ENCODE measurements around the gene SLX1A. TPM values are rescaled to one million over a fixed set of nuclear protein-coding genes. Genes with fewer than 3 reads are reported as not detected.
"Not testable (repeated sequence)": the region's sequence is repeated elsewhere in the genome, so short reads cannot be mapped to it uniquely, and the experiment has no call there.

The SLX1A gene
- total RNA-seq, 8 experiments from 2014 or later: 6.0 to 28.0 (median 14.3) TPM

- ATAC-seq (replicated peaks in 6 of 8): peak in 3 of 8 experiments; percentile 16 to 78 (median 58)
- in situ Hi-C loops (cut with MboI; ENCODE audit: low pct_unique_long_range_greater_than_20kb in 2 of 9, low sequenced_read_pairs in 9 of 9, unreplicated experiment in 9 of 9); H3K4me3 ChIP-seq; H3K4me1 ChIP-seq (replicated peaks in 1 of 2); H3K27ac ChIP-seq: not testable (repeated sequence)
- no CpG with 5 or more reads among the region's 6 CpGs for WGBS, 10 experiments
Observed at GRCh38 chr16:30209032-30209431, 15.4 kb downstream of the SLX1A start.

DNA sequence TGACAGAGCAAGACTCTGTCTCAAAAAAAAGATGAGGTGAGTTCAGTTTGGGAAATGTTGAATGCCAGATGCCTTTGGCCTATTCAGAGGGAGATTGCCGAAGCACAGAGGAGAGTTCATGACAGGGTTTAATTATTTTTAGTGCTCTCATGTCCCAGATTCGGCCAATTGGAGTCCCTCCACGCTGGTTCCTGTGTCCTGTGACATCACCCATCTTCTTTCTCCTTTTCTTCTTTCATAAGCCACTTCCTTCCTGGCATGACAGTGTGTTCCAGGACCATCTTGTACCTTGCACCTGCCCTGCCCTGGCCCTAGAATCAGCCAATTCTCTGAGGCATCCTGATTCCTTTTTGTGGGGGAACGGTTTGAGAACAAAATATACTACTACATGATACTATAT is 17.7 kb downstream of the SLX1A start:
- in situ Hi-C loops (cut with MboI; ENCODE audit: low pct_unique_long_range_greater_than_20kb in 2 of 9, low sequenced_read_pairs in 9 of 9, unreplicated experiment in 9 of 9); H3K27ac ChIP-seq: not testable (repeated sequence)

DNA sequence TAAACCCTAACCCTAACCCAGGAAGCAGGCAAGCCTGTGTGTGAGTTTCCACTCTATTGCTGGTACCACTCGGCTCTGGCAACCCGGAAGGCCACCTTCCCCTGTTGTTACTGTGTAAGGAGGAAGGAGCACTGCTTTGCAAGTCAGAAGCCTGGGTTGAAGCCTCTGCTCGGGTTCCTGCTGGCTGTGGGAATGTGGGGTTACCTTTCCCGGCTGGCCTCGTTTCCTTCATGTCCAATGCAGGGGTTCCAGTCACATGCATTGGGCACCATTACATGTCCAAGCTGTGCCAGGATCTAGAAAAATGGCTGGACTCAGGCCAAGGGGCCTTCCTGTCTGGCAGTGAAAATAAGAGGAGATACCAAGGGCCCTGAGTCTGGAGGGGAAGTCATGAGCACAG is 23.4 kb downstream of the SLX1A start:
- H3K4me3 ChIP-seq; H3K27ac ChIP-seq; H3K4me1 ChIP-seq (replicated peaks in 1 of 2); in situ Hi-C loops (cut with MboI; ENCODE audit: low pct_unique_long_range_greater_than_20kb in 2 of 9, low sequenced_read_pairs in 9 of 9, unreplicated experiment in 9 of 9); ATAC-seq (replicated peaks in 6 of 8): not testable (repeated sequence)
- no CpG with 5 or more reads among the region's 5 CpGs for WGBS, 10 experiments

More for the DNA sequence above, 17.7 kb downstream of the SLX1A start:
- not testable (repeated sequence) for H3K4me3 ChIP-seq; ATAC-seq (replicated peaks in 6 of 8); H3K4me1 ChIP-seq (replicated peaks in 1 of 2)
- WGBS, 10 experiments: no CpG with 5 or more reads among the region's 4 CpGs

Other genes with a start within 250 kb of the SLX1A start
- 10 to 100 TPM; 34.4 to 77.6 (median 56.2) TPM for gene TMEM219, start 231.8 kb upstream of the SLX1A start, total RNA-seq
- gene TAOK2, start 220.0 kb upstream of the SLX1A start, total RNA-seq: 10 to 100 TPM; 27.0 to 54.4 (median 38.6) TPM
- 10 to 100 TPM in 7 of 8 experiments, 1 to 10 TPM in 1; 7.9 to 30.4 (median 16.9) TPM for gene HIRIP3, start 198.3 kb upstream of the SLX1A start, total RNA-seq
- 10 to 100 TPM; 31.9 to 61.2 (median 54.2) TPM for gene INO80E, start 197.6 kb upstream of the SLX1A start, total RNA-seq
- 1 to 10 TPM in 7 of 8 experiments, under 1 TPM in 1; 0.31 to 8.1 (median 4.0) TPM for gene DOC2A, start 182.8 kb upstream of the SLX1A start, total RNA-seq
- gene C16orf92, start 170.7 kb upstream of the SLX1A start, total RNA-seq: under 1 TPM in 5 of 8 experiments, not detected in 3; 0.43 to 0.90 (median 0.52) TPM
- gene TLCD3B, start 162.6 kb upstream of the SLX1A start, total RNA-seq: 10 to 100 TPM in 4 of 8 experiments, 1 to 10 TPM in 2, under 1 TPM in 2; 0.56 to 27.1 (median 10.3) TPM
- 1,000 to 10,000 TPM in 6 of 8 experiments, 100 to 1,000 TPM in 2; 475 to 1,633 (median 1,146) TPM for gene ALDOA, start 128.1 kb upstream of the SLX1A start, total RNA-seq
- gene PPP4C, start 117.9 kb upstream of the SLX1A start, total RNA-seq: 10 to 100 TPM; 40.1 to 83.7 (median 62.7) TPM
- gene TBX6, start 102.0 kb upstream of the SLX1A start, total RNA-seq: 1 to 10 TPM in 2 of 8 experiments, under 1 TPM in 6; 0.25 to 1.6 (median 0.63) TPM
- gene YPEL3, start 97.7 kb upstream of the SLX1A start, total RNA-seq: 10 to 100 TPM; 19.9 to 62.2 (median 35.8) TPM
- 1 to 10 TPM; 1.1 to 3.0 (median 2.1) TPM for gene GDPD3, start 80.3 kb upstream of the SLX1A start, total RNA-seq
- gene MAPK3, start 70.7 kb upstream of the SLX1A start, total RNA-seq: 10 to 100 TPM; 16.1 to 56.6 (median 31.8) TPM
- gene CORO1A, start 10.3 kb upstream of the SLX1A start, total RNA-seq: 10 to 100 TPM in 4 of 8 experiments, 1 to 10 TPM in 4; 1.3 to 19.9 (median 9.9) TPM
- 100 to 1,000 TPM in 7 of 8 experiments, 10 to 100 TPM in 1; 80.6 to 216 (median 144) TPM for gene BOLA2B, start 209 bp upstream of the SLX1A start, total RNA-seq
- 10 to 100 TPM in 4 of 8 experiments, 1 to 10 TPM in 4; 4.6 to 21.6 (median 9.3) TPM for gene SULT1A3, start 5.4 kb downstream of the SLX1A start, total RNA-seq
- 1 to 10 TPM in 7 of 8 experiments, under 1 TPM in 1; 0.92 to 9.5 (median 1.9) TPM for gene NPIPB13, start 54.6 kb downstream of the SLX1A start, total RNA-seq
- gene CD2BP2, start 161.4 kb downstream of the SLX1A start, total RNA-seq: 10 to 100 TPM; 36.3 to 60.7 (median 44.6) TPM
- gene TBC1D10B, start 176.6 kb downstream of the SLX1A start, total RNA-seq: 10 to 100 TPM; 15.4 to 32.3 (median 21.5) TPM
- gene MYL11, start 180.9 kb downstream of the SLX1A start, total RNA-seq: 1 to 10 TPM in 3 of 8 experiments, not detected in 5; 1.1 to 7.5 (median 3.0) TPM
- gene SEPTIN1, start 188.7 kb downstream of the SLX1A start, total RNA-seq: 1 to 10 TPM; 1.8 to 8.3 (median 4.1) TPM
- gene ZNF48, start 201.5 kb downstream of the SLX1A start, total RNA-seq: 10 to 100 TPM in 5 of 8 experiments, 1 to 10 TPM in 3; 2.2 to 49.5 (median 18.4) TPM
- 1 to 10 TPM; 1.6 to 6.9 (median 3.7) TPM for gene ZNF771, start 213.7 kb downstream of the SLX1A start, total RNA-seq
- gene DCTPP1, start 236.2 kb downstream of the SLX1A start, total RNA-seq: 10 to 100 TPM; 16.4 to 50.9 (median 26.7) TPM

Measured in motor neuron (in vitro differentiated cells).